Stimulated activated CD8-positive, alpha-beta memory T cell treated with anti-CD3 and anti-CD28 coated beads, Interleukin-7, amount 100 ng/mL, for 24 hours (primary cell): Measurements from ENCODE around the gene CACHD1.

Experiments
- DNase-seq: peaks from one replicate; pipeline ENCODE4 v3.0.0-alpha.2; 2020; ENCODE audit warnings: low read depth

Gene CACHD1

DNA sequence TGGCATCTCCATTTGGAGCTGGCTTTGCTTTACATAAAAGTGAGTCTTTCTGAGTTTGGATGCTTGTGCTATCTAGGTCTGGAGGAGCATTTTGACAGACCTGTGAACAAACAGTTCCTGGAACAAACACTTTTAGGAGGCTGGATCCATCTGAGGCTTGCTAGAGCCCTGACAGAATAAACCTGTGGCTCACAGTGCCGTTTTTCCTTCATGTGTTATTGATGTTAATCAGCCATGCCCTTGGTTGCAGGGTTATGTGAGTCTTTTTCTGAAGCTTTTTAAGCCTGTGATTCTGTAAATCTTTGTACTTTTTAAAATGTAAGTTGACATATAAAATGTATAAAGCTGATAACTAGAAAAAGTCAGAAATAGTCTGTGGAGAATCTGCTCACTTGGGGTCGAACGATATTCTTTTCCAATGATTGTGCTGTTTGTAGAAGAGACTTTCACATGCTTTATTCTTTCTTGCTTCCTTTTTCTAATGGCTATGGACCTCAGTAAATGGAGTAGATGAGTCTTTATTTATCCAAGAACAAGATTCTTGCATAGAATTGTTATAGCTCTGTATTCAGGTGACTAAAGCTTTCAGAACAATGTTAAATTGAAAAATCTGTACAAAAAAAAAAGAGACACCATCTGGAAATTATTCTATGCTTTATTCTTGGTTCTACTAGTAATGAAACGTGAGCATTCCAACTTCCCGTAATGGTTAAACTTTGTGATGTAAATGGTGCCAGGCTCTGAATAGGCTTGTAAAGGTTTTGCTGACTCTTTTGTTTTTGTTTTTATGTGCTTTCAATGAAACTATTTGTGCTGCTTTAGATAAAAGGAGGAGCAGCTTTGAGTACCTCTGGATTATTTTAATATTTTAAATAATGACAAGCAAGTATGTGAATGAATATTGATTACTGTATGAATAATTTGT lies 53.7 kb downstream of the CACHD1 start:
- DNase-seq: no peak

- no peak for DNase-seq
Measured at GRCh38 chr1:64524614-64525013, 54.7 kb downstream of the CACHD1 start.

DNA sequence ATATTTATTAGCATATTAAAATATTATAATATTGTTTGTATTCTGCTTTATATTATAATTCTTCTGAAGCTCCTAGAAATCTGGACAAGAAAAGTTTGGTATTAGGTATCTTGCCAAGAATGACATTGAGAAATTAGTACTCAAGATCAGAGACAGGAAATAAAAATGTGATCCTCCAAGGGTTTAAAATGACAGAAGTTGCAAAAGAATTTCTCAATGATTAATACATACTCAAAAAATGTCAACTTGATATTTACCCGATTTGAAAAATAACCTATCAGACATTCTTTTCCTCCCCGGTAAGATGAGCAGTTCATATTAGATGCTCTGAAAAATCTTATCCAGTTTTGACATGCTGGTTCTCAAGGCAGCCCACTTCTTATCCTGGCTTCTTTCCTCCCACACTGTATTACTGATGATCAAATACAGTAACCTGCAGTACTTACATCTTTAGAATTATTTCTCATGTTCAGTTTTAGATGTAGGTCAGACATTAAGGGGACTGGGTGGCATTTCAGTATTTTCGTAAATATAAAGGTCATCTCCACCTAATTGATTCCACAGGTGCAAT lies 55.3 kb downstream of the CACHD1 start:
- DNase-seq: no peak

- DNase-seq: no peak
Measured at GRCh38 chr1:64526312-64526711, 56.4 kb downstream of the CACHD1 start.

DNA sequence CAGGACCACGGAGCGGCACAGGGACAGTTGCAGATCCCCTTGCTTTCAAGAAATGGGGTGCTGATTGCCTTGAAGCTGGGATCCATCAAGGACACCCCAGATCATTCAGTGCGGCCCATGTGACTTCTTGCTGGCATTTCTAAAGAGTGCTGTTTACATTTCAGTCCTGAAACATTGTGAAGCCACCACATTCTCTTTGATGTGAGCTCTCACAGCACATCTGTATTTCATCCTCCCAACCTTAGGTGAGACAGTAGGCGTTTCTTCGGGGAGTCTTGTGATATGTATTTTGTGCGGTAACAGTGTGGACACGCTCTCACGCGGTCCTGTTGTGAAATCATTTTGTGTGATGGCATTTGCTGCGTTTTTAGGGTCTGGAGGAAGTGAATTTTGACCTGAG lies 57.2 kb downstream of the CACHD1 start:
- no peak for DNase-seq

GRCh38 chr1:64527786-64528185 lies 57.9 kb downstream of the CACHD1 start:
- DNase-seq: no peak

DNA sequence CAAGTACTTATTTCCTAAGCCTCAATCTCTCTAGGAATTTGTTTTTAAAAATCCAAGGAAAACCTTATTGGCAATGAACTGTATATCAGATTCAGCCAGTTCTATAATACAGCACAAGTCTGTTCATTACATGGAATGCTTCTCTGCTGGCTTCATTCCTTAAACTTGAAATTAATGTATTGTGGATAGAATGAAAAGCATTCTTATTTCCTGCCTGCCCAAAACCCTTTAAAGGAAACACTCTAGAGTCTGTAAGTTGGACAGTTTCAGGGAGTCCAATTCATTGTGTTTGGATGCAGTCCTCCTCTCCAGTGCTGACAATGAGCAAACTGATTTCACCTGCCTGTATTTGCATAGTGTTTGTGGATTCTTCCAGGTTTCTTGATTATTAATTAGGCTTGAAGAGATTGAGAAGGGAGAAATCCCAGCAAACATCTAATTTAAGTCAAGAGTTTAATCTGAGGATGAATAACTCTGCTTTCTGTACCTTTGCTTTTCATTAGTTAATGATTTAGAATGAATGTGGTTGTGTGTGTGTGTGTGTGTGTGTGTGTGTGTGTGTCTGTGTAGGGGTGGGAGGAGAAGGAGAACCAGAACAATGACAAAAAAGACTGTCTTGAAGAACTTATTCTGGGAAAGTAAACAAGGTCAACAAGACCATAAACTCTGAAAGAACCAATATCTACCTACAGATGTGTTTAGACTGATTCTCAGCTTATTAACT lies 61.2 kb downstream of the CACHD1 start:
- DNase-seq: no peak

- no peak for DNase-seq
Measured at GRCh38 chr1:64532646-64533045, 62.7 kb downstream of the CACHD1 start.

DNA sequence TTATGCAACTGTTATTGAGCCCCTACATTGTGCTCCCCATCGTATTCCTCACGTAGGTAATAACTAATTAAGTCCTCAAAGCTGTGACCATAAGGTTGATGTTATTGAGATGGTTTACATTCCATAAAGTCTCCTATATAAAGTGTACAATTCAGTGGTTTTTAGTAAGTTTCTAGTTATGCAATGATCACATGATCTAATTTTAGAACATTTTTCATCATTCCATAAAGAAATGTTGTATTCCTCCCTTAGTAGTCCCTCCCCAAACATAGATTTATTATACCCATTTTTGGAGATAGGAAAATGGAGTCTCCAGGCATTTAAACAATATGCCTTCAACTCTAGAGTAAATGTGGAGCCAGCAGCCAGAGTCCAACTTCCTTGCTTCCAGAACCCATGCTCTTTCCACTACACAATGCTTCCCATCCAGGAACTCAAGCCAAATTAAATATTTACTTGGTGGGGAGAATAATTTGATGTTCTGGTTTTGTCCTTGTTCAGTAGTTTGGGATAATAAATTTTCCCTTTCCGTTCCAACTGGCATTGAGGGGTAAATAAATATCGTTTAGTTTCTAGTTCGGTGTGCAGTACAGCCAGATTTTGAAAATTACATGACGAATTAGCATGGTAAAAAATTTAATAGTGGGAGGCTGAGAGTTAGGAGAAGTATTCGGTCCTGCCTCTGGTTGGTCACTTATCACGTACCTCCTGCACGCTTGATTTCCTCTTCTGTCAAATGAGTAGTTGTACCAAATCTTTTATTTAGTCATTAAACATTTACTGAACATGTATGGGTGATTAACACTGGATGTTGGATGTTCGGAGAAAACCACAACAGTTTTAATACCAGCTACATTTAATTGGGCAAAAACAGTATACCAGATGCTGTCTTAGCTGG lies 66.3 kb downstream of the CACHD1 start:
- no peak for DNase-seq

DNA sequence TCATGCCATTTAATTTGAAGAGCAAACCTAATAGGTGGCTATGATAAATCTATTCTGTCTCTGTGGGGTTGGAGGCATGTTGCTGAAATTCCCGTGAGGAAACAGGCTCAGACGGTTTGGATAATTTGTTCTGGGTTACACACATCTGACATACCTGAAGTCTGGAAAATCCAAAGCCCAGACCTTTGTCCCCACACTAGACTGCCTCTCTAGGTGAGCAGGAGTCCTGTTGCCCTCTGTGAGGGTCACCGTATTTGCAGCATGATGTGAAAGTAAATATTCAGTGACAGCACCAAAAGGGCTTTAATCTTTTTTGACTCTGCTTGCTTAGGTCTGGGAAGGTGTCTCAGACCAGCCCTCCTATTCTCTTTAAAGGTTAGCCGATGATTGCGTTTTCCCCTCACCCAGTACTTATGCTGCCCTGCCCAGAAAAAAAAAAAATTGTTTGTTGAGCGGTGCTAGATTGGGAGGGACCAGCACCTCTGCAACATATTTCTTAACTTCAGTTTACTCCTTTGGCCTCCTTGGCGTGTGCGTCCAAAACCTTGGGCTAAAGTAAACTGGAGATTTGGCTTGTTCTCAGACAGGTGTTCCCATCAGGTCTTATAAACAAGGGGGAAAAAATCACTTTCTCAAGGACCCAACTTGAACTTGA lies 67.0 kb downstream of the CACHD1 start:
- DNase-seq: no peak

DNA sequence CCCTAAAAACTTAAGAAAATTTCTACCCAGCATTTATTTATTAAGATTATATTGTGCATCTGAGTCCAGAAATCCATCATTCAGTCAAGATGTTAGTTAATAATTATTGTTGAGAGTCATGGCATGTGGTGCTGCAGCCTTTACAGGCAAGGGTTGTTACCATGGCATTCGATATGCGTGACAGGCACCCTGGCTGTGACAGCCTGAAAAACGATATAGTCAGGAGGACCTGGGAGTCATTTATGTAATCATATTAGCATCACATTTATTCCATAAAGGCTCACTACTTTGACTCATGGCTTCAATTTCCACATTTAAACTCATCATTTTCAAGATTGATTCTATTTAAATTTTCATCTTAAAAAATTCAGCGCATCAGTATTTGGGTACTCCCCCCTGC lies 68.0 kb downstream of the CACHD1 start:
- DNase-seq: no peak

GRCh38 chr1:64538389-64538788 lies 68.5 kb downstream of the CACHD1 start:
- DNase-seq: no peak

- DNase-seq: no peak
Measured at GRCh38 chr1:64539289-64539688, 69.4 kb downstream of the CACHD1 start.

- no peak for DNase-seq
Measured at GRCh38 chr1:64539781-64540218, 69.9 kb downstream of the CACHD1 start.

DNA sequence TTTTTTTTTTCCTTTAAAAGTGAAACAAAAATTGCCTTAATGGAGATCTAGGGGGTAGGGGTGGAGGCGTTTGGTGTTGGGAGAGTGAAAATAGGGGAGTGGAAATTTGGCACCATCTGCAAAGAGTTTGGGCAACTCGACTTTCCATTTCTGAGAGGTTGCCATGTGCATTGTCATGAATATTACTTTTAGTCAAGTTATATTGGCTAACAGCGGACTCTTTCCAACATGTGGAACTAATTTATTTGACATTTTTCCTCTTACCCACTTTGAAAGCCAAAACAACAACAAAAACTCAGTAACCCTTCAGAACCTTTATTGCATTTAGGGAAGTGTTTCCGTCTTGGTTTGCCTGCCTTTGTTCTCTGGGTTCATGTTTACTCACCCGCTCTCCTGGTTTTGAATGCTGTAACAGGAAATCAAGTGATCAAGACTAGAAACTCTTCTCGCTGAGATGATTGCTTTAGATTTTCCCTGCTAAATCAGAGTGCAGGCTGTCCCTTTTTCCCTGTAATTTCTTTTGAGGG lies 70.4 kb downstream of the CACHD1 start:
- no peak for DNase-seq

- no peak for DNase-seq
Measured at GRCh38 chr1:64542118-64542517, 72.2 kb downstream of the CACHD1 start.

DNA sequence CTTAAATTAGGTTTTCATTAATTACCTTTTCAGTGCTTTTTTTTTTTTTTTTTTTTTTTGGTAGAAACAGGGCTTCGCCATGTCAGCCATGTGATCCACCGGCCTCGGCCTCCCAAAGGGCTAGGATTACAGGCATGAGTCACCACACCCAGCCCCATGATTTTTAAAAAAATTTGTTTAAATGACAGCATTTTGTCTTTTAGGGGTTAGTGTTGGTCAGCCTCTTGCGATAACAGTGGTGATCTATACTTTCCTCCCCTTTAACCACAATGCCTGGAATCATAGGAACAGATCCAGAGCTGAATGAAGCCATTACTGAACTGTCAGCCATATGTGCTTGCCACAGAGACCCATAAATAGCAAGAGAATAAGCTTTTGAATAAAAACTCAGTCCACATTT lies 73.9 kb downstream of the CACHD1 start:
- DNase-seq: no peak

- no peak for DNase-seq
Measured at GRCh38 chr1:64545118-64545843, 75.4 kb downstream of the CACHD1 start.

GRCh38 chr1:64546013-64546412 lies 76.1 kb downstream of the CACHD1 start:
- no peak for DNase-seq

- no peak for DNase-seq
Measured at GRCh38 chr1:64549464-64550239, 79.7 kb downstream of the CACHD1 start.
